GM06990 (cell line): Measurements from ENCODE around the gene RRAGC.

Experiments used
- DNase-seq: peaks from one replicate; pipeline ENCODE4 v3.0.0-alpha.2; 2011; ENCODE audit not compliant: insufficient read length; ENCODE audit errors: extremely low read depth
- H3K27me3 ChIP-seq: replicated peaks from 2 replicates; pipeline ENCODE4 v1.6.0; 2011; ENCODE audit warnings: low read length; ENCODE audit not compliant: control insufficient read depth, insufficient read depth
- H3K36me3 ChIP-seq: 2 replicates; pipeline ENCODE4 v1.5.1; 2011; ENCODE audit warnings: low read length; ENCODE audit not compliant: control insufficient read depth, insufficient read depth
- H3K4me3 ChIP-seq: replicated peaks from 2 replicates; pipeline ENCODE4 v1.5.1; 2011; ENCODE audit warnings: low read depth, mild to moderate bottlenecking, control low read depth, low read length
- TF ChIP-seq, protein P1 (sequence below): IDR thresholded peaks from 2 replicates; pipeline ENCODE4 v1.5.1; 2011; ENCODE audit warnings: low read length, control low read depth, mild to moderate bottlenecking, inconsistent platforms; ENCODE audit not compliant: insufficient read depth, poor library complexity, severe bottlenecking

RRAGC gene

DNA sequence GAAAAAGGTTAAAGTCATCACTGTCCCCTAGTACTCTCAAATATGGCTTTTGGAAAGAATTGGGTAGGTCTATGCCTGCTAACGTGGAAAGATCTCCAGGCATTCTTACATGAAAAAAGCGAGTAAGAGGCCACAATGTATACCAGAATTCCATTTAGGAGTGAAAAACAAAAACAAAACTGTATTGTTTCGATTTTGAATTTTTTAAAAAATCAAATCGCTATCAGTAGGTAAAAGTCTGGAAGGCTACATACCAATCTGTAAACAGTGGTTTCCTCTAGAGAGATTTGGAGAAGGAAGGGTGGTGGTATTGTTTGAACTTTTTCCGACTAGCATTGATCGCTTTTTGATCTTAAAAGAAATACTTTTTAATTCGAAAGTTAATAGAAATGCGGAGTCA lies 55.9 kb downstream of the RRAGC start:
- peaks cover 3% of the 10 kb centered on the region for H3K27me3 ChIP-seq
- TF ChIP-seq, protein P1, sequence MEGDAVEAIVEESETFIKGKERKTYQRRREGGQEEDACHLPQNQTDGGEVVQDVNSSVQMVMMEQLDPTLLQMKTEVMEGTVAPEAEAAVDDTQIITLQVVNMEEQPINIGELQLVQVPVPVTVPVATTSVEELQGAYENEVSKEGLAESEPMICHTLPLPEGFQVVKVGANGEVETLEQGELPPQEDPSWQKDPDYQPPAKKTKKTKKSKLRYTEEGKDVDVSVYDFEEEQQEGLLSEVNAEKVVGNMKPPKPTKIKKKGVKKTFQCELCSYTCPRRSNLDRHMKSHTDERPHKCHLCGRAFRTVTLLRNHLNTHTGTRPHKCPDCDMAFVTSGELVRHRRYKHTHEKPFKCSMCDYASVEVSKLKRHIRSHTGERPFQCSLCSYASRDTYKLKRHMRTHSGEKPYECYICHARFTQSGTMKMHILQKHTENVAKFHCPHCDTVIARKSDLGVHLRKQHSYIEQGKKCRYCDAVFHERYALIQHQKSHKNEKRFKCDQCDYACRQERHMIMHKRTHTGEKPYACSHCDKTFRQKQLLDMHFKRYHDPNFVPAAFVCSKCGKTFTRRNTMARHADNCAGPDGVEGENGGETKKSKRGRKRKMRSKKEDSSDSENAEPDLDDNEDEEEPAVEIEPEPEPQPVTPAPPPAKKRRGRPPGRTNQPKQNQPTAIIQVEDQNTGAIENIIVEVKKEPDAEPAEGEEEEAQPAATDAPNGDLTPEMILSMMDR = no peak
- H3K4me3 ChIP-seq = no peak overlapping the region
- DNase-seq = no peak
- no peaks in the 10 kb centered on the region for H3K36me3 ChIP-seq

DNA sequence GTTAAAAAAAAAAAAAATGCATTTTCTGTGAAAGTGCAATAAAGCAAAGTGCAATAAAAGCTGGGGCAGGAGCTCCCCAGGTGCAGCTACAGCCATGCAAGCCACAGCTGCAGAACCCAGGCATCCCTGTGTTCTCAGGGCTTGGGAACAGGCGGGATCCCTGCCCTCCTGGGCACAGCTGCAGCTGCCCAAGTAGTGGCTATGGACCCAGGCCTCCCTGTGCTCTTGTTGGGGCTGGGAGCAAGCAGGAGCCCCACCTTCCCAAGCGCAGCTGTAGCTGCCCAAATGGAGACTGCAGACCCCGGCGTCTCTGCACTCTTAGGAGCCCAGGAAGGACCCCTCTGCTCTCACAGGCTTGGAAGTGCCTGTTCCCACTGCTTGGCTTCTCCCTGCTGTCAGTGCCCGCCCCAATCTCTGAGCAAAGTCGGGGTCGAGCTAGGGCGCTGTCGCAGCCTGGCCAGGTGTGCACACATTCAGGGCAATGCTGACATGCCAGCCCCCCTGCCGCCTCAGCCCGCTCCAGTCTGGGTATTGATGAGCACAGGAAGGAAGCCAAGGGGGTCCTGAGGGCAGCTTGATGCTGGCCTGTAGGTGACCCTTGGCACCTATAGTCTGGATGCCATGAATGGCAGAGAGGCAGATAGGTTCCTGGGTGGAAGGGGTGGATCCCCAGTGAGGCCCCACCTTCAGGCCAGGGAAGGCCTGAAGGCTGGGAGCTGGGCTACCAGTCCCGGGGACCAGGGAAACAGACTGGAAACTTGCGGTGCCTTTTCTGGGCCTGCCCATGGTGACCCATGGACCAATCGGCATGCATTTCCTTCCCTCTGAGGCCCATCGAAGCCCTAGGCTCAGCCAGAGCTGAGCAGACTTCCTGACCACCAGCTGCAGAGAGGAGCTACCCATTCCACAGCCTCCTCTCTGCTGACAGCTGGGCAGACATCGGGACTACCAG lies 58.6 kb downstream of the RRAGC start:
- DNase-seq = no peak
- Histone ChIP-seq H3K4me3 (no peak overlapping the region), H3K36me3 (no peaks in the 10 kb centered on the region), H3K27me3 (peaks cover 3% of the 10 kb centered on the region)
- TF ChIP-seq, protein P1 = no peak

- no peak for DNase-seq
- Histone ChIP-seq H3K27me3 (peaks cover 1% of the 10 kb centered on the region; the same call in 1 of the 2 replicates), H3K4me3 (no peak overlapping the region), H3K36me3 (no peaks in the 10 kb centered on the region)
- TF ChIP-seq, protein P1 = no peak
Measured at GRCh38 chr1:38793299-38793698, 66.3 kb downstream of the RRAGC start.

DNA sequence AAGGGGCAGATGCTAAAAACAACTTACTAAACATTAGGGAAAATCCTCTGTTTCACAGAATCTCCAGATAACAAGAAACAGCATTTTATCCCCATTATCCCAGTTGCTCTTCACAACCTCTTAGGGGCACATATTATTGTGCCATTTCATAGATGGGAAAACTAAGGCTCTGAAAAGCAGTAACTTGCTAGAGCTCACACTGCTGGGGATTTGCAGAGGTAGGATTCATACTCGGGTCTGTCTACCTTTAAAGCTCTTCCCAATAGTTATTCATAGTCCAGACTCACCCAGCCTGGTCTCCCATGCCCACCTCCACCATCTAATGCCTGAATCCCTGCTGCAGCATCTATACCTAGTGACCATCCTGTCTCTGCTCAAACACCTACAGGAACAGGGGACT lies 67.7 kb downstream of the RRAGC start:
- H3K27me3 ChIP-seq = peaks cover 1% of the 10 kb centered on the region; the same call in 1 of the 2 replicates
- no peaks in the 10 kb centered on the region for H3K36me3 ChIP-seq
- TF ChIP-seq, protein P1 = no peak
- H3K4me3 ChIP-seq = no peak overlapping the region
- no peak for DNase-seq

DNA sequence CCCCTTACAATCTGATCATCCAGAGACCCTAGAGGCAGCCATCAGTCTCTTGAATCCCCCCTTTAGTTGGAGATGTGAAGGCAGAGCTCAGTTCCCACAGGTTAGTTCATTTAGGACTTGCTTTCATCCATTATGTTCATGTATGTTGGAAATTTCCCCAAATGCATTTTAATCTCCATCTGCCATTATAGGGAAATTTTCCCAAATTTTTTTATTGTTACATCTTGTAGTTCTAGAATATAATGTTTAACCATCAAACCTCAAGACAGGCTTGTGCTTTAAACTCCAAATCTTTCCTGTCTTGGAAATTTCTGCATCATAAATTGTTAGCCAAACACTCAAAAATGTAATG lies 68.4 kb downstream of the RRAGC start:
- Histone ChIP-seq H3K36me3 (no peaks in the 10 kb centered on the region), H3K27me3 (peaks cover 1% of the 10 kb centered on the region; the same call in 1 of the 2 replicates), H3K4me3 (no peak overlapping the region)
- TF ChIP-seq, protein P1 = no peak
- no peak for DNase-seq
